ENCODE data around the gene RASL10A.

The RASL10A gene

GRCh38 chr22:29320546-29320945, 5.0 kb upstream of the RASL10A start:
- TF ChIP-seq CTCF (conservative IDR thresholded peaks at IDR 0.05; ENCODE audit: low read length): peak; percentile 44
- no peak for TF ChIP-seq EZH2phosphoT487 (IDR thresholded peaks at IDR 0.05; ENCODE audit: borderline replicate concordance)
- Histone ChIP-seq H3K79me2 (ENCODE audit: insufficient read depth, low read length) (no peaks in the 10 kb centered on the region), H3K9me2 (replicated peaks; ENCODE audit: low read depth, low read length) (no peaks in the 10 kb centered on the region), H3K27me3 (ENCODE audit: insufficient read depth, low read length, poor library complexity, severe bottlenecking) (no peaks in the 10 kb centered on the region), H3F3A (ENCODE audit: low read depth) (no peaks in the 10 kb centered on the region), H3K4me1 (ENCODE audit: insufficient read depth, low read length, poor library complexity, severe bottlenecking) (no peaks in the 10 kb centered on the region), H4K20me1 (ENCODE audit: insufficient read depth, low read length, poor library complexity, severe bottlenecking) (no peaks in the 10 kb centered on the region), H2AFZ (ENCODE audit: low read length) (no peak overlapping the region), H3K36me3 (ENCODE audit: insufficient read depth, low read length) (no peaks in the 10 kb centered on the region), H3K4me2 (ENCODE audit: low read depth, low read length, poor library complexity, severe bottlenecking) (no peak overlapping the region), H3K9me3 (ENCODE audit: insufficient read depth, low read depth, low read length) (no peaks in the 10 kb centered on the region), H3K9ac (ENCODE audit: low read depth, low read length, poor library complexity, severe bottlenecking) (no peak overlapping the region), H3K4me3 (ENCODE audit: low read length, poor library complexity, severe bottlenecking) (no peak overlapping the region)

DNA sequence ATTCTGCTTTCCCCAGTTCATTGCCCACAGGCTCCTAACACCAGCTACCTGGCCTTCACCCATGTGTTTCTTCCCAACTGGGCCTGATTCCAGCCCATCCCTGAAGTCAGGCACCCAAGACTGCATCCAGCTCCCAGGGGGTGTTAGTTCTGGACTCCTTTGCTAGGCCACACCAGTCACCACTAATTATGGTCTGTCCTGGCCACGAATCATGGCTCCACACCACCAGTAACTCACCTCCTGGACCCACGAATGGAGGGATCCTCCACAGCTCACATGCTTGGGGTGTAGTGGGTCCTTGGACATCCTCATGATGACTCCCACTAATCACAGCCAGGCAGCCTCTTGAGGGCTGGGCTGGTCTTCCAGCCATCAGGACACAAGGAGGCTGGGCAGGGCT, 3.6 kb upstream of the RASL10A start:
- Histone ChIP-seq H3K9ac (ENCODE audit: low read depth, low read length, poor library complexity, severe bottlenecking) (no peak overlapping the region), H3F3A (ENCODE audit: low read depth) (no peaks in the 10 kb centered on the region), H3K4me3 (ENCODE audit: low read length, poor library complexity, severe bottlenecking) (no peak overlapping the region), H3K79me2 (ENCODE audit: insufficient read depth, low read length) (no peaks in the 10 kb centered on the region), H3K9me2 (replicated peaks; ENCODE audit: low read depth, low read length) (no peaks in the 10 kb centered on the region), H3K27me3 (ENCODE audit: insufficient read depth, low read length, poor library complexity, severe bottlenecking) (no peaks in the 10 kb centered on the region), H3K9me3 (ENCODE audit: insufficient read depth, low read depth, low read length) (no peaks in the 10 kb centered on the region), H2AFZ (ENCODE audit: low read length) (no peak overlapping the region), H3K36me3 (ENCODE audit: insufficient read depth, low read length) (no peaks in the 10 kb centered on the region), H3K4me1 (ENCODE audit: insufficient read depth, low read length, poor library complexity, severe bottlenecking) (no peaks in the 10 kb centered on the region), H4K20me1 (ENCODE audit: insufficient read depth, low read length, poor library complexity, severe bottlenecking) (no peaks in the 10 kb centered on the region), H3K4me2 (ENCODE audit: low read depth, low read length, poor library complexity, severe bottlenecking) (no peak overlapping the region)
- TF ChIP-seq EZH2phosphoT487 (IDR thresholded peaks at IDR 0.05; ENCODE audit: borderline replicate concordance) (no peak), CTCF (conservative IDR thresholded peaks at IDR 0.05; ENCODE audit: low read length) (no peak)

DNA sequence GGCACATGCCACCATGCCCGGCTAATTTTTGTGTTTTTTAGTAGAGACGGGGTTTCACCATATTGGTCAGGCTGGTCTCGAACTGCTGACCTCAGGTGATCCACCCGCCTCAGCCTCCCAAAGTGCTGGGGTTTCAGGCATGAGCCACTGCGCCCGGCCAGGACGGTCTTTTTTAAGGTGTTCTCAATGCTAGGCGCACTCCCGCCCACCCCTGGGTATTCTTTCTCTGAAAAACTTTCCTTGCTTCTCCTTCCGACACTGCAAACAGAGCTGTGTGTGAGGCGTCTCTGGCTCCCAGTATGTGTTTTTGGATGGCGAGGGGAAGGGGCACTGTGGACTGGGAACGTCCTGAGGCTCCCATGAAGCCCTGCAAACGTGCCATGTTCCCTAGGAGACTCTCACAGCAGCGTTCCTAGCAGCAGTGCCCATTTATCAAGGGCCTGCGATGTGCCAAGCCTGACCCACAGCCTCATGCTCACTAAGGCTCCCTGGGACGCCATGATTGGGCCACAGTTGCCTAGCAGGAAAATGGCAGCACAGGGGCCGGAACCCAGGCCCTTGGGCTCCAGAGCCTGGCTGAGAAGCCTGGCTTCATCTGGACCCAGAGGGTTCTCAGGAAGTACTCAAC, 2.4 kb upstream of the RASL10A start:
- no peak overlapping the region for H3K4me3 ChIP-seq (ENCODE audit: low read length, poor library complexity, severe bottlenecking)
- no peak overlapping the region for H3K9ac ChIP-seq (ENCODE audit: low read depth, low read length, poor library complexity, severe bottlenecking)
- H3K4me2 ChIP-seq (ENCODE audit: low read depth, low read length, poor library complexity, severe bottlenecking): no peak overlapping the region
- TF ChIP-seq EZH2phosphoT487 (IDR thresholded peaks at IDR 0.05; ENCODE audit: borderline replicate concordance): no peak
- no peaks in the 10 kb centered on the region for H3K27me3 ChIP-seq (ENCODE audit: insufficient read depth, low read length, poor library complexity, severe bottlenecking)
- H3K9me2 ChIP-seq (replicated peaks; ENCODE audit: low read depth, low read length): no peaks in the 10 kb centered on the region
- H3K9me3 ChIP-seq (ENCODE audit: insufficient read depth, low read depth, low read length): no peaks in the 10 kb centered on the region
- H3K36me3 ChIP-seq (ENCODE audit: insufficient read depth, low read length): no peaks in the 10 kb centered on the region
- H3K79me2 ChIP-seq (ENCODE audit: insufficient read depth, low read length): no peaks in the 10 kb centered on the region
- H2AFZ ChIP-seq (ENCODE audit: low read length): no peak overlapping the region
- no peaks in the 10 kb centered on the region for H4K20me1 ChIP-seq (ENCODE audit: insufficient read depth, low read length, poor library complexity, severe bottlenecking)
- H3K4me1 ChIP-seq (ENCODE audit: insufficient read depth, low read length, poor library complexity, severe bottlenecking): no peaks in the 10 kb centered on the region
- no peaks in the 10 kb centered on the region for H3F3A ChIP-seq (ENCODE audit: low read depth)
